NCI-H187 treated with DMSO at 0.1 percent for 48 hours (cell line): ENCODE measurements around the gene CCDC69.
"Not testable (repeated sequence)": the region's sequence is repeated elsewhere in the genome, so short reads cannot be mapped to it uniquely, and the experiment has no call there.

Experiments used
- DNase-seq: peaks from one replicate; lab custom pipeline; 2025; lab: John Stamatoyannopoulos, UW

CCDC69 gene

GRCh38 chr5:151221574-151221973, 2.3 kb downstream of the CCDC69 start:
- DNase-seq: no peak

- no peak for DNase-seq
Measured at GRCh38 chr5:151219789-151220188, 4.1 kb downstream of the CCDC69 start.

GRCh38 chr5:151219138-151219537, 4.8 kb downstream of the CCDC69 start:
- DNase-seq: no peak

DNA sequence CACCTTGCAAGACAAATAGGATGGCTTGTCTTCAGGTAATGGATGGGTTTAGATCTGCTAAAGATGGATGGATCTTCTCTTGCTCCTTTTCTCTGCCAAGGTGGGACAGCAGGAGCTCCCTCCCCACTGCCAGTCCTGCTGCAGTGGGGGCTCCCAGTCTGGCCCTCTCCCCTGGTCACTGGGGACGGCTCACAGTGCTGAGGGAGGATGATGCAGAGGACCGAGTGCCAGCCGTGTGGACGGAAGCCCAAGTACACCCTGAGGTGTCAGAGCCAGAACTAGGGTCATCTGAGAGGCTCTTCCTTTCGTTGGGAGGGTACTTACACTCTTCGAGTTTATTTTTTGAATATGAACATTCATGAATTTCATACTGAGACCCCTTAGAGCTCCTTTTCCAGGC, 5.7 kb downstream of the CCDC69 start:
- no peak for DNase-seq

DNA sequence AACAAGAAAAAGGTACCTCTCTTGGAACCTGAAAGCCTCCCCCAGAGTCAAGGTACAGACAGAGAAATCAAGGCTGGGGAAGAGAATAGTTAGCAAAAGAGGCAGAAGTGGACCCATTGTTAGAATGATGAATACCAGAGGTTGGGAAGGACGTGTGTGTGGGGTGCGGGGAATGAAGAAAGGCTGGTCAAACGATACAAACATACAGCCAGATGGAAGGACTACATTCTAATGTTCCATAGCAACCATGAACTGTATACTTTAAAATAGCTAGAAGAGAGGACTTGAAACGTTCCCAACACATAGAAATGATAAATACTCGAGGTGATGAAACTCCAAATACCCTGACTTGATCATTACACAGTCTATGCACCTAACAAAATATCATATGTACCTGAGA, 7.1 kb downstream of the CCDC69 start:
- no peak for DNase-seq

DNA sequence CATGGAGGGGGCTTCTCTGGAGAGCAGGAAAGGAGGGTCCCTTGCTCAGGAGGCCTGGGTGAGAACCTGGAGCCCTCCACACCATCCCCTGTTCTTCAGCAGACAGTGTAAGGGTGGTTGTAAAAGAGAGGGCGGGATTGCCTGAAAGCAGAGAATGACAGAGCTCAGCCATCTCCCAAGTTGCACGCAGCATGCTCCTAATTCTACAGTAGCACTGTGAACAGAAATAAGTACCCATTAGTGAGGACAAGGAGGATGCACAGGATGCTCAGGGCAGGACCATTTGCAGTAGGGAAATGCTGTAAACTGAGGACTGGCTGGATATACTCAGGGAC, 8.4 kb downstream of the CCDC69 start:
- no peak for DNase-seq

DNA sequence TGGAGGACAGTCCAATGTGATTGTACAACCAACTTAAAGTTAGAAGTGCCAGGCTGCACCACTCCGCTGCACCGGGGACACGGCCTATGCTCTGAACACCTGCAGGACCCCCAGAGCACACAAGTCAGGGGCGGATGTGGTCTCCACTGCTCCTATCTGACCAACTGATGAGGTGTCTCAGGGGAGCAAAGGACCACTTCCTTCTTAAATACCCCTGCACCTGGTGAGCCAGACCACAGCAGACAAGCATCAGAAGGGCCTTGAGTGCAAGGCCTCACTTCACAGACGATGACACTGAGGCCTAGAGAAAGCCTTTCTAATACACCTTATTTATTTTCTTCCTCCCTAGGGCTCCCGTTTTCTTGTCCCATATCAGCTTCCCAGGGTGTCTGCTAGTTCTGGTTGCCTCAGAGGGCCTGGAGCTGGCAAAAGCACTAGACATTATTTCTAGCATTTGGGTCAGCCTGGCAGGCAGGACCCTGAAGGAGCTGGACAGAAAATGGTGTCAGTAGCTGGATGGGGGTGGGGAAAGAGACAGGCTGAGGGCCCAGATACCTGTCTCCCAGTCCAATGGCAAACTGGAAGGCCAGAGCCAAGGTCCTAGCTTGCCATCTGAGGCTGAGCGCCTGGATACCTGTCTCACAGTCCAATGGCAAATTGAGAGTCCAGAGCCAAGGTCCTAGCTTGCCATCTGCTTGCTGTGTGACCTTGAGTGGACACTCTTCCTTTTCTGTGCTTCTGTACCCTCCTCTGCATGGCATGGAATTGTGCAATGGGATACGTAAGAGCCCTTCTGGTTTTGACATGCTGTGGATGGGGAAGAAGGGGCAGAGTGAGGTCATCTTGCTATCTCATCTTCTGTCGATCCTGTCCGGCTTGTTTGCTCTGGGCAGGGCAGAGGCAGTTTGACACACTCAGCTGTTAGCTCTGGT, 9.0 kb downstream of the CCDC69 start:
- DNase-seq: no peak

DNA sequence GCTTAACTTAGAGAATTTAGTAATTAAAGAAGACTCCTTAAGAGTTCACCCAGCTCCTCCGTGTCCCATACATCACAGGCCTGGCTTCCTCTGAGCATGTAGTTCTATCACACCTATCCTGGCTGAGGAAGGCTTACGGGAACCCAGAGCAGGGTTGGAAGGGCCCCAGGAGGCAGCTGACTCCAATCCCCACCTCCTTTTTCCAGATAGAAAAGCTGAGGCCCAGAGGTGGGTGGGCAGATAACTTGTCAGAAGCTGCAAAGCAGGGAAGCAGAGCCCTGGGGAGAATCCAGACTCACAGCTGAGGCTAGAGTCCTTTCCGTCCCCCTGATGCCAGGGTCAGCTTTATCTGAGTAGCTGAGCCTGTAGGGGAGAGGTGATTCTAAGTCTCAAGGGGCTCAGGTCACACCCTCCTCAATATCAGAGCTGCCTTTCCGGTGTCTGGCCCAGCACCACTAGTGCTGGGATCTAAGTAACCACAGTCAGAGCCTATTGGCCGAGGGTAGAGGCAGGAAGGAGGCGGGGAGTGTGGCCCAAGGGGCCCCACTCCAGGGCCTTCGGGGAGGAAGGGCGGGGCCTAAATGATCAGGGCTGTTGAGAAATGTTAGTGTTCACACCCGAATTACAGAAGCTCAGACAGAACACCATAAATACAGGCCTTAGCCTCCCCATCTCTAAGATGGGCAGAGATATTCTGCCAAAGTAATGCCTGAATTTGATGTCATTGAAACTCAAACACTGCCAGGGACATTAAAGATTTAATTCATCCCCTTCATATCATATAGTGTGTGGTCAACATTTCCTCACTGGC, 9.9 kb downstream of the CCDC69 start:
- DNase-seq: no peak

- no peak for DNase-seq
Measured at GRCh38 chr5:151212406-151212798, 11.5 kb downstream of the CCDC69 start.

DNA sequence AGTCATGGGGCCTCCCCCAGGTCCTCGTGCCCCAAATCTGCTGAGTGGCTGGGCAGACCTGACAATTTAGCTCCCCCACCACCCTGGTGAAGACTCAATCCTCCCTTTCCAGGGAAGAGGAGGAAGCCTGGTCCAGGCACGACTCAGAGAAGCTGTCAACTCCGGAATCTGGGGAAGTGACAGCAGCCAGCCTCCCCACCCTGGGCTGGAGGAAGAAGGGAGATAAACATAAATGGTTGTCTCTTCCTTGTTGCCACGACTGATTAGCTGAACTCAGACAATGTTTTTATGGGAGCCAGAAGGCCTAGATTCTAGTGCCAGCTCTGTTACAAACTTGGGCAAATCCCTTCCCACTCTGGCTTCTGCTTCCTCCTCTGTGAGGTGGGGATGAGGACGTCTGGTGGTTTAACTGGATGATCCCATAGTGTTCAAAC, 15.4 kb downstream of the CCDC69 start:
- no peak for DNase-seq

GRCh38 chr5:151205411-151205810, 18.5 kb downstream of the CCDC69 start:
- DNase-seq: no peak

GRCh38 chr5:151204051-151204450, 19.8 kb downstream of the CCDC69 start:
- no peak for DNase-seq

DNA sequence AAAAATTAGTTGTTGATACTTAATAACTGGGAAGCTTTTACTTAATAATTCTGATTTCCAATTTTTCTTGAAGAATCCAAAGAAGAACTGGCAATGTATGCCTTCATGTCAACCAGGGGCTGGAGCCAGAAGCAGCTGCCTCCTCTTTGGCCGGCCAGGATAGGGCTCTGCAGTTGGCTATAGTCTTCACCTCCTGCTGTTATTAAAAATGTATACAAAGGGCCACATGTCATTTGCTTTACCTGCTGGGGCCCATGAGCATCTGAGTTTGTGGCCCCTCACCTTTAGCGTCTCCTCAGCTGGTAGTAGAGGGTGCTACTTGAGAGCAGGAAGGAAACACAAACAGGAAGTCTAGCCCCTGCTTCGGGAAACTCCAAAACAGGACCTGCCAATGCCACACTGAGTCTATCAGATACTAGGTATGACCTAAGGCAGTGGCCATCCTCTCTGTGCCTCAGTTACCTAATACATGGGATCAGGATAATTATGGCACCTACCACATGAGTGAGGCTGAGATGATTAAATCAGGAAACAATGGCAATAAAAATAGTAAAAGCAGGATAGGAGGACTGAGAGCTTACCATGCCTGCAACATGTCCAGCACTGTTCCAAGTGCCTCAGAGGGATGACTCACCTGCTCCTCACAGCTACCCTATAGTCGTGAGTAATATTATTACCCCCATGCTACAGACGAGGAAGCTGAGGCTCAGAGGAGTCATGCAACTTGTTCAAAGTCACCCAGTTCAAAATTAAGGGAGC, 21.3 kb downstream of the CCDC69 start:
- no peak for DNase-seq

DNA sequence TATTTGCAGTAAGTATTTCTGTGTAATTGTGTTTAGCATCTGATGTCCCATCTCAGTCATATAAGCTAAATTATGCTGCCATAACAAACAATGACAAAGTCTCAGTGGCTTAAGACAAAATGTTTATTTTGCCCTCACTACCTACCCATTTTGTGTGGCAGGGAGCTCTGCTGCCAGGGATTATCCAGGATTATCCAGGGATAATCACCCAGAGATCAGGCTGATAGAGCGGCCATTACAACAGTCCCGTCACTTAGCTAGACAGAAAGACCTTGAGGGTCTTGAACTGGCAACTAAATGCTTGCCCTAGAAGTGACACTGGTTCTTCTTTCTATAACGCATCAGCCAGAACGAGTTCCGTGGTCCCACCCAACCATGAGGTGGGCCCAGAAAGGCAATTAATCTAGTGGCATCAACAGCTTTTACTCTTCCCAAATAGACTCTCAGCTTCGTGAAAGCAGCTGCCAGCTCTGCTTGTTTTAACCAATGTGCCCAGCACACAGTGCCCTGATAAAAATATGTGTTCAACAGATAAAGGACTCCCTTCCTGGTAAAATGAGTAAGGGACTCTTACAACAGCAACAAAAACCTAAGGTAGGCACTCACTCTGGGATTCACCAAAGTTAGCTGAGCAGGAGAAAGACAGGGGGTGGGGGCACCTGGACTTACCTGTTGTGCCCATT, 22.8 kb downstream of the CCDC69 start:
- DNase-seq: no peak

- no peak for DNase-seq
Measured at GRCh38 chr5:151199581-151200185, 24.2 kb downstream of the CCDC69 start.

DNA sequence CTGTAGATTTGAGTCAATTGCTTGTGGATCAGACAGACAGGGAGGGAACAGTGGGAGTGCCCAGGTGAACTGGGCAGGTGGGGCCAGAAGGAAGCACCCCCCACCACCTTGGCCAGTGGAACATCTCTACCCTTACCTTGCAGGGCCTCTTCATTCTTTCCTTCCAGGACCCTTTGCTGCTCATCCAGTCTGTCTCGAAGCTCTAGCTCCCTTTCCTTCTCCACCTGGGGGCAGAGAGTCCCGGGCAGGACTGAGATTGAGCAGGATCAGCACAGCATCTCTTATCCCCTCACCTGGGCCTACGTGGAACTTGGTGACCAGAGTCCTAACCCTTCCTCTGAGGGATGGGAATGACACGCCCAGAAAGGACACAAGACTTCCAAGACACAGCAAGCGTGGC, 25.0 kb downstream of the CCDC69 start:
- no peak for DNase-seq

DNA sequence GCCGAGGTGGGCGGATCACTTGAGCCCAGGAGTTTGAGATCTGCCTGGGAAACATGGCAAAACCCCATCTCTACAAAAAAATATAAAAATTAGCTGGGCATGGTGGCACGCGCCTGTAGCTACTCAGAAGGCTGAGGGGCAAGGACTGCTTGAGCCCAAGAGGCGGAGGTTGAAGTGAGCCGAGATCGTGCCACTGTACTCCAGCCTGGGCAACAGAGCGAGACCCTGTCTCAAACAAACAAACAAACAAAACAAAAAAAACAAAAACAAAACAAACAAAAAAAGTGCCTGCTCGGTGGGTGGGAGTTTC, 26.6 kb downstream of the CCDC69 start:
- not testable (repeated sequence) for DNase-seq

GRCh38 chr5:151196556-151197290, 27.2 kb downstream of the CCDC69 start:
- no peak for DNase-seq

DNA sequence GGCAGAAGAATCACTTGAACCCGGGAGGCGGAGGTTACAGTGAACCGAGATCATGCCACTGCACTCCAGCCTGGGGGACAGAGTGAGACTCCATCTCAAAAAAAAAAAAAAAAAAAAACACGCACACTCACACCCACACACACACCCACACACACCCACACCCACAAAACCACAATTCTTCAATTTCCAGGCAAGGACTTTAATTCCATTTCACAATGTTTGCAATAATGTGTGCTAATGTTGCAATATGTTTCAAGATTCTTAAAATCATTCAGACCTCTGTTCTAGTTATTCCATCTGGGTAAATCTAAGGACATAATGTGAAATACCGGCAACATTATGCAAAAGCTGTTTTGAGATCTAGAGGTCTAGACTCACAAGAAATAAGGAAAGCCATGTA, 28.3 kb downstream of the CCDC69 start:
- no peak for DNase-seq

DNA sequence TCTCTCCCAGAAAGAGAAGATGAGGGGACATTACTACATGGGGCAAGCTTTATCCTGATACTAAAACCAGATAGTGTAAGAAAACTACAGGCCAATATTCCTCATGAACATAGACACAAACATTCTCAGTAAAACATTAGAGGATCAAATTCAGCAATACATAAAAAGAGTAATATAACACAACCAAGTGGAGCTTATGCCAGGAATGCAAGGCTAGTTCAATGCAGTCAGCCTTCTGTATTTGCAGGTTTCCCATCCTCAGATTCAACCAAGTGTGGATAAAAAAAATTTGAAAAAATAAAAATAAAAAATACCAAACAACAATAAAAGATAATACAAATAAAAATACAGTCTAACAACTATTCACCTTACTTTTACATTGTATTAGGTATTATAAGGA, 31.3 kb downstream of the CCDC69 start:
- DNase-seq: no peak

DNA sequence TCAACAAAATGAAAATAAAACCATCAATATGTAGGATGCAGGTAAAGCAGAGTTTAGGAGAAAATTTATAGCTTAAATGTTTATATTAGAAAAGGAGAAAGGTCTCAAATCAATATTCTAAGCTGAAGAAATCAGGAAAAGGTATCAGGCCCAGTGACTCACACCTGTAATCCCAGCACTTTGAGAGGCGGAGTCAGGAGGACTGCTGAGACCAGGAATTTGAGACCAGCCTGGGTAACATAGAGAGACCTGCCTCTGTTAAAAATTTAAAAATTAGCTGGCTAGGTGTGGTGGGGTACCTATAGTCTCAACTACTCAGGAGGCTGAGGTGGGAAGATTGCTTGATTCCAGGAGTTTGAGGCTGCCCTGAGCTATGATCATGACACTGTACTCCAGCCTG, 32.2 kb downstream of the CCDC69 start:
- DNase-seq: no peak
